ENCODE measurements around the gene MID1.

DNA sequence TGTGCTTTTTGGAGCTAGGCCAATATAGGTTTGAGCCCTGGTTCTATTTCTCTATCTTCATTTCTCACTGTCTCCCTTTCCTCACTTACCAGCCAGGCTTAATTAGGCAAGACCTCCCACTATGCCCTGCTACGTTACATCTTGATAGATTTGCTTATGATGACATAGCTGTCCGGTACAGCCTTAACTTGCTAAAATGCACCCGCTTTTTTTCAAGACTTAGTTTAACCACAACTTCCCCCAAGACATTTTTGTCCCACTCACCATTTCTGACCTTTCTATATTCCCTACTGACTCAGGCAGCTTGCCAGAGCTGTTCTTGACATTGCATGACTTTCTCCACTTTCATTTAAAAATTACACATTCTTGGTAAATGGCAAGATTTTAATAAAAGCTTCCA is 152.6 kb downstream of the MID1 start:
- TF ChIP-seq, protein P1, sequence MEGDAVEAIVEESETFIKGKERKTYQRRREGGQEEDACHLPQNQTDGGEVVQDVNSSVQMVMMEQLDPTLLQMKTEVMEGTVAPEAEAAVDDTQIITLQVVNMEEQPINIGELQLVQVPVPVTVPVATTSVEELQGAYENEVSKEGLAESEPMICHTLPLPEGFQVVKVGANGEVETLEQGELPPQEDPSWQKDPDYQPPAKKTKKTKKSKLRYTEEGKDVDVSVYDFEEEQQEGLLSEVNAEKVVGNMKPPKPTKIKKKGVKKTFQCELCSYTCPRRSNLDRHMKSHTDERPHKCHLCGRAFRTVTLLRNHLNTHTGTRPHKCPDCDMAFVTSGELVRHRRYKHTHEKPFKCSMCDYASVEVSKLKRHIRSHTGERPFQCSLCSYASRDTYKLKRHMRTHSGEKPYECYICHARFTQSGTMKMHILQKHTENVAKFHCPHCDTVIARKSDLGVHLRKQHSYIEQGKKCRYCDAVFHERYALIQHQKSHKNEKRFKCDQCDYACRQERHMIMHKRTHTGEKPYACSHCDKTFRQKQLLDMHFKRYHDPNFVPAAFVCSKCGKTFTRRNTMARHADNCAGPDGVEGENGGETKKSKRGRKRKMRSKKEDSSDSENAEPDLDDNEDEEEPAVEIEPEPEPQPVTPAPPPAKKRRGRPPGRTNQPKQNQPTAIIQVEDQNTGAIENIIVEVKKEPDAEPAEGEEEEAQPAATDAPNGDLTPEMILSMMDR (IDR thresholded peaks at IDR 0.05; ENCODE audit: insufficient read depth, low read depth, low read length) = no peak
- no peak for TF ChIP-seq EZH2 (IDR thresholded peaks at IDR 0.05; ENCODE audit: insufficient read depth, low read length)

Measured in astrocyte (in vitro differentiated cells and primary cell).